ENCODE results near the gene ZNF71. TPM values are rescaled to one million over a fixed set of nuclear protein-coding genes. Genes with fewer than 3 reads are reported as not detected.

ZNF71 gene
- total RNA-seq, 6 experiments from 2014 or later, result 5.1 to 5.9 (median 5.6) TPM

- peaks cover 82% of the 10 kb centered on the region for H3K9me3 Mint-ChIP-seq
- TF ChIP-seq CTCF (IDR thresholded peaks at IDR 0.05), result no peak
- no peak overlapping the region for H3K4me3 Mint-ChIP-seq
- DNase-seq, result no peak
- peaks cover 75% of the 10 kb centered on the region for H3K36me3 Mint-ChIP-seq (ENCODE audit: low read depth)
- no peaks in the 10 kb centered on the region for H3K4me1 Mint-ChIP-seq (ENCODE audit: low read depth)
- H3K27ac Mint-ChIP-seq, result no peak overlapping the region
- H3K27me3 Mint-ChIP-seq (ENCODE audit: insufficient read depth), result no peaks in the 10 kb centered on the region
Measured at GRCh38 chr19:56608274-56608964, 13.3 kb downstream of the ZNF71 start.

GRCh38 chr19:56611288-56611687, 16.2 kb downstream of the ZNF71 start:
- Mint-ChIP-seq H3K36me3 (ENCODE audit: low read depth) (peaks cover 86% of the 10 kb centered on the region), H3K4me3 (no peak overlapping the region), H3K4me1 (ENCODE audit: low read depth) (no peaks in the 10 kb centered on the region), H3K27ac (no peak overlapping the region), H3K27me3 (ENCODE audit: insufficient read depth) (no peaks in the 10 kb centered on the region), H3K9me3 (peaks cover 86% of the 10 kb centered on the region)
- no peak for DNase-seq
- no peak for TF ChIP-seq CTCF (IDR thresholded peaks at IDR 0.05)

GRCh38 chr19:56612737-56613136, 17.6 kb downstream of the ZNF71 start:
- no peak overlapping the region for H3K27ac Mint-ChIP-seq
- DNase-seq, result no peak
- no peak overlapping the region for H3K4me3 Mint-ChIP-seq
- H3K36me3 Mint-ChIP-seq (ENCODE audit: low read depth), result peaks cover 89% of the 10 kb centered on the region
- TF ChIP-seq CTCF (IDR thresholded peaks at IDR 0.05), result no peak
- H3K4me1 Mint-ChIP-seq (ENCODE audit: low read depth), result no peaks in the 10 kb centered on the region
- no peaks in the 10 kb centered on the region for H3K27me3 Mint-ChIP-seq (ENCODE audit: insufficient read depth)
- peaks cover 85% of the 10 kb centered on the region for H3K9me3 Mint-ChIP-seq

GRCh38 chr19:56613639-56614038, 18.5 kb downstream of the ZNF71 start:
- peak overlapping the region; percentile 31; the same call in 1 of the 2 replicates for H3K27ac Mint-ChIP-seq
- peaks cover 85% of the 10 kb centered on the region for H3K9me3 Mint-ChIP-seq
- H3K4me3 Mint-ChIP-seq, result no peak overlapping the region
- no peak for TF ChIP-seq CTCF (IDR thresholded peaks at IDR 0.05)
- DNase-seq, result no peak
- H3K4me1 Mint-ChIP-seq (ENCODE audit: low read depth), result no peaks in the 10 kb centered on the region
- peaks cover 88% of the 10 kb centered on the region for H3K36me3 Mint-ChIP-seq (ENCODE audit: low read depth)
- no peaks in the 10 kb centered on the region for H3K27me3 Mint-ChIP-seq (ENCODE audit: insufficient read depth)

GRCh38 chr19:56617531-56617930, 22.4 kb downstream of the ZNF71 start:
- no peak overlapping the region for H3K4me3 Mint-ChIP-seq
- no peak for DNase-seq
- H3K27ac Mint-ChIP-seq, result no peak overlapping the region
- H3K4me1 Mint-ChIP-seq (ENCODE audit: low read depth), result no peaks in the 10 kb centered on the region
- peaks cover 78% of the 10 kb centered on the region for H3K9me3 Mint-ChIP-seq
- H3K27me3 Mint-ChIP-seq (ENCODE audit: insufficient read depth), result no peaks in the 10 kb centered on the region
- peaks cover 84% of the 10 kb centered on the region for H3K36me3 Mint-ChIP-seq (ENCODE audit: low read depth)
- no peak for TF ChIP-seq CTCF (IDR thresholded peaks at IDR 0.05)
